Ascending aorta (tissue), 2 donors: ENCODE results near the gene ZNF503. TPM values are rescaled to one million over a fixed set of nuclear protein-coding genes. Genes with fewer than 3 reads are reported as not detected.

ENCODE experiments used
- DNase-seq, 2 donors: peaks; one replicate each; pipeline ENCODE4 v3.0.0-alpha.2; 2019; ENCODE audit warnings: low spot score in 2 of 2
- H3K27ac ChIP-seq, 2 donors: fragments of 200-600 bp; sonication (generic); one replicate each; pipeline ENCODE4 v1.5.1; 2016 to 2017; ENCODE audit warnings: mild to moderate bottlenecking in 1 of 2
- H3K27me3 ChIP-seq: fragments of 200-600 bp; sonication (generic); one replicate; pipeline ENCODE4 v1.5.1; 2017
- H3K36me3 ChIP-seq, 2 donors: fragments of 200-600 bp; sonication (generic); one replicate each; pipeline ENCODE4 v1.5.1; 2016
- H3K4me1 ChIP-seq, 2 donors: fragments of 200-600 bp; sonication (generic); one replicate each; pipeline ENCODE4 v1.5.1; 2016 to 2017; ENCODE audit warnings: mild to moderate bottlenecking in 1 of 2
- H3K4me3 ChIP-seq, 2 donors: fragments of 200-600 bp; sonication (generic); one replicate each; pipeline ENCODE4 v1.5.1; 2016 to 2017; ENCODE audit warnings: mild to moderate bottlenecking in 1 of 2
- H3K9me3 ChIP-seq, 2 donors: fragments of 200-600 bp; sonication (generic); one replicate each; pipeline ENCODE4 v1.5.1; 2016
- CTCF ChIP-seq, 3 experiments: fragments of 200-600 bp in 2 of 3; fragments of 450-650 bp in 1 of 3; sonication (generic) in 2 of 3; IDR thresholded peaks; one replicate each; pipeline ENCODE4 v1.5.1; 2016 to 2019; ENCODE audit warnings: antibody characterized with exemption in 3 of 3, mild to moderate bottlenecking in 1 of 3, moderate library complexity in 1 of 3
- intact Hi-C: fragments of 100-400 bp; cut with DNase I; formaldehyde crosslinking; loops from one replicate; pipeline ENCODE4 v1.15.1; 2023
- total RNA-seq: library from RNA; depleted of rRNA; stranded (reverse); fragments of >200 nt; gene quantifications from one replicate; pipeline ENCODE4 v1.1.0, GENCODE V29; 2016

Gene ZNF503
- total RNA-seq, 1 donor from 2014 or later = 28.8 TPM

DNA sequence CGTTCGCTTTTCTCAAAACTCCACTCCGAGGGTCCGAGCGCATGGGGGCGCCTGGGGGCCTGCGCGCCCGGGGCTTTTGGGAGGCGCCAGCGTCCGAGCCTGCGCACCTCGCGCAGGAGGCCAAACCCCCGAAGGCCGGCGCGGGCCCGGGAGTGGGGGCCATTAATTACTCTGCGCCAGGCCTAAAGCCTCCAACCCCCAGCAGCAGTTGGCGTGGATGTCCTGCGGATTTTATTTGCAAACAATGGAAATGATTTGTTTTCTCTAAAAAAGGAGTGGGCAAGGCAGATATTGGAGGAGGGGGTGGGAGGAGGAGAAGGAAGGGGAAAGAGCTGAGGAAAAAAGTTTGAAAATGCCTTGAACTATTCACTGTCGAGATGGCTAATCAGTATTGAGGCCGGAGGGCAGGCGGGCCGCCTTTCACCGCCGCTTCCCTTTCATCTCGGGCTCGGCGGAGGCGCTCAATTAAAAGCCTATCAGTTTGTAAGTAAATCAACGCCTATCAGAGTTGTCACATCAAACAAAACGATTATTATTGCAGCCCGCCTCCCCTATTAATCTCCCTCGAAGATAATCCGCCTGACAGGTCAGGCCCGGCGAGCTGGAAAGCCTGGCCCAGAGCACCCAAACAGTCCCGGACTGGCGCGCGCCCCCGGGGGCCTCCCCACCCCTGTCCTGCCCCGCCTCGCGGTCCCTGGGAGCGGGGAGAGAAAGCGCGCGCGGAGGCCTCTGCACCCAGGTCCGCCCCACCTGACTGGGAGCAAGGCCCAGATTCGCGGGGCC is 3.4 kb upstream of the ZNF503 start:
- no peak for TF ChIP-seq CTCF (IDR thresholded peaks at IDR 0.05)
- H3K27ac ChIP-seq = peak overlapping the region; percentile 97 to 98
- intact Hi-C loops = loop anchor here (5.0 to 10.0 kb wide), 7 partner anchors 62 to 1707 kb away; no protein-coding TSS in a partner anchor
- H3K4me1 ChIP-seq = peaks cover 0 to 2% of the 10 kb centered on the region in 2 donors
- H3K27me3 ChIP-seq = no peaks in the 10 kb centered on the region
- no peaks in the 10 kb centered on the region for H3K9me3 ChIP-seq
- H3K4me3 ChIP-seq = peak overlapping the region; percentile 89 to 95
- no peaks in the 10 kb centered on the region for H3K36me3 ChIP-seq
- DNase-seq = no peak

DNA sequence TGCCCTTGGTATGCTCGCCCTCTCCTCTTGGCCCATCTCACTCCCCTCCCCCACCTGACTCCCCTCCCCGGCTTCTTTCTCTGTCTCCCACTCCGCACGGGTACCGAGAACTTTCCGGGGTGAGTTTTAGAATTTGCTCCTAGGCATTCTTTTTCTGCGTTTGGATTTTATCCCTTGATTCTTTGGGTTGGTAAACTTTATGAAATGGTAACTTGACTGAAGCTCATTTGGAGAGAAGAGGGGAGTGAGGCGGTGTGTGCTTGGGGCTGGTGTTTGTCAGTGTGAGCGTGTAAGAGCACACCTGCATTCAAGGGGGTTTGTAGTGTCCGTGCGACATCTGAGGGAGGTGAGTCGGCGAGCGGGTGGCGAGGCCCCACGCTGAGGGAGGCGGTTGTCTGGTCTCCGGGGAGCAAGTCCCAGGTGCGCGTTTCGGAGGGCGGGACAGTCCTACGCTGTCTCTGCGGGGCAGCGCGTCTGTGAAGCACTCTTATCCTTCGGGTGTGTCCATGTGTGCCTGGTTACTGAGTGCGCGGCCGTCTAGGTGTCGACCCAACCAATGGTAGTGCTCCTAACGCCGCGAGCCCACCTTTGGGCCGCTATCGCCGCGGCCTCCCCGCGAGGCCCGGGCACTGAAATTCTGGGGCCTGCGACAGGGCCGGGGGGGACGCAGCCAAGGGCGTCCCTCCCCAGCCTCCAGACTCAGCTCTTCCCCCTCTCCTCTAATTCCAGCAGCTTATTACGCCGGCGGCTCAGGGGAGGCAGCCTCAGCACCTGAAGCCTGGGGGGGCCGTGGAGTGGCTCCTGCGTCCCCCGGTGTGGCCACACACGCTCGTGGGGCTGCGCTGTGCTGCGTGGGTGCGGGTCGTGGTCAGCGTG is 2.6 kb upstream of the ZNF503 start:
- H3K27me3 ChIP-seq = no peaks in the 10 kb centered on the region
- H3K4me1 ChIP-seq = peaks cover 0 to 5% of the 10 kb centered on the region in 2 donors
- no peak for TF ChIP-seq CTCF (IDR thresholded peaks at IDR 0.05)
- H3K4me3 ChIP-seq = peak overlapping the region; percentile 89 to 95
- no peaks in the 10 kb centered on the region for H3K9me3 ChIP-seq
- H3K27ac ChIP-seq = peak overlapping the region; percentile 97 to 98
- intact Hi-C loops = loop anchor here (2.0 to 10.0 kb wide), 6 partner anchors 261 to 1708 kb away; no protein-coding TSS in a partner anchor
- no peak for DNase-seq
- peaks cover 3% of the 10 kb centered on the region in 2 donors for H3K36me3 ChIP-seq

DNA sequence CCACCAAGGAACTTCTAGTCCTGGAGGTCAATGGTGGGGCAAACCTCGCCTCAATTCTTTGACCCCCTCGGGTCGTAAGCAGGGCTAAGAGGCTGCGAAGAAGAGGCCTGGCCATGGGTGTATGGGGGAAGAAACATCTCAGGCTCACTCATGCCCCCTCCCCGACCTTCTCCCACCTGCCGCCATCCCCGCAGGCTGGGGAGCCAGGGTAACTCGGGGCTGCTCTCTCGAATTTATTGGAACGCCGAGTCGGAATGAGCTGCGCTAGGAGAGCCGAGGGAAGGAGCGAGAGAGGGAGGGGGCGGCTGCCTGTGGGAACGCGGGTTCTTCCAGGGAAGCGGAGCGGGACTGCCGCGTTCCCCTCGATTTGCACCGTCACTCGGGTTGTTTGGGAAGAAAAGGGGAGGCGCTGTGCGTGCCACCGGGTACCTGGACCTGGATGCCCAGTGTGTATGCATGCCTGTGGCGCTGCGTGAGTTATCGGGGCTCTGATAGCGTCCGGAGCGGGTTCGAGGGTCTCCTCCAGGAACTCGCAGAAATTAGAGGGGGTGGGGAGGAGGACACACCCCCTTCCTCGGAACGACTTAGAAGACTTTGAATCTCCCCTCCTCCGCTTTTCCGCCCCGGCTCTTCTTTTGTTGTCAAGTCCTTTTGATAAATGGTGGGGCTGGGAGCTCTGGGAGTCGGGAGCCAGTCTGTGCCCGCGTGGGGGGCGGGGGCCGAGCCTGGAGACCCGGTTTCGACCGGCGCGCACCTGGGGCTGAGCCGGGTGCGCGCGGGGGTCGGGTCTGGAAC is 1.8 kb upstream of the ZNF503 start:
- DNase-seq = peak in 1 of 2 donors; percentile 75
- intact Hi-C loops = loop anchor here (2.0 to 10.0 kb wide), 6 partner anchors 261 to 1709 kb away; no protein-coding TSS in a partner anchor
- peaks cover 0 to 8% of the 10 kb centered on the region in 2 donors for H3K4me1 ChIP-seq
- H3K4me3 ChIP-seq = peak overlapping the region; percentile 89 to 95
- peak overlapping the region; percentile 97 to 98 for H3K27ac ChIP-seq
- no peaks in the 10 kb centered on the region for H3K27me3 ChIP-seq
- TF ChIP-seq CTCF (IDR thresholded peaks at IDR 0.05) = no peak
- H3K9me3 ChIP-seq = no peaks in the 10 kb centered on the region
- peaks cover 10 to 11% of the 10 kb centered on the region in 2 donors for H3K36me3 ChIP-seq

DNA sequence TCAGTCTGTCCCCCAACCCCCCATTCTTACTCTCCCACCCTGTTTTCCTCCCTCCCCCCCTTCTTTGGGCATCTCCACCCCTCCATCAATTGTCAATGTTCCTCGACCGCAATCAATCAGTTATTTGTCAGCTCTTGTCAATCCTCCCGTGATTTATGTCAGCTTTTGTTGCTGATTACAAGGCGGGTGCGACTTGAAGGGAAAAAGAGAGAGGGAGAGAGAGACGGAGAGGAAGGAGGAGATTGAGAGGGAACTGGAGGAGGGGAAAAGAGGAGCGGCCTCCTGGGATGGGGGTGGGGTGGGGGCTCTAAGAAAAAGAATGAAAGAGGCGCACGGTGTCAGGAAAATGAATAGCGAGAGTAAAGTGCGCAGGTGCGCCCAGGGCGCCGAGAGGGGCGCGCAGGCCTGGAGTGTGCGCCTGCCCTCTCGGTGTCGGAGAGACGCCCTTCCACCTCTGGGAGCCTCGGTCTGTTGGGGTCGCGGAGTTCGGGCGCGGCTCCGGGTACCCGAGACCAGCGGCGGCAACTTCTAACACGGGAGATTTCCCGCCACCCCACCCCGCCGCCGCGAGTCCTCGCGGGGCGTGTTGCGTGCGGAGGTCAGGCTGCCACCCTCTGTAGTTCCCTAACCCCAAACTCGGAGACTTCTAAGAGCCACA is 1.1 kb upstream of the ZNF503 start:
- H3K36me3 ChIP-seq = peaks cover 10 to 11% of the 10 kb centered on the region in 2 donors
- peaks cover 0 to 8% of the 10 kb centered on the region in 2 donors for H3K4me1 ChIP-seq
- no peaks in the 10 kb centered on the region for H3K9me3 ChIP-seq
- H3K4me3 ChIP-seq = peak overlapping the region; percentile 89 to 95
- TF ChIP-seq CTCF (IDR thresholded peaks at IDR 0.05) = no peak
- intact Hi-C loops = loop anchor here (2.0 to 10.0 kb wide), 6 partner anchors 262 to 1710 kb away; no protein-coding TSS in a partner anchor
- H3K27me3 ChIP-seq = no peaks in the 10 kb centered on the region
- DNase-seq = no peak
- H3K27ac ChIP-seq = peak overlapping the region; percentile 97 to 98
